T47D (cell line): ENCODE data around the gene TMEM203.

Experiments used
- DNase-seq, 2 experiments: peaks; one replicate each; pipeline versions ENCODE4 v3.0.0 to v3.0.0-alpha.2; 2011 to 2012; ENCODE audit warnings: low read depth in 1 of 2, low spot score in 1 of 2
- JUND ChIP-seq: IDR thresholded peaks from 2 replicates; pipeline ENCODE4 v1.6.1; 2012; ENCODE audit warnings: low read depth
- in situ Hi-C: cut with HindIII; loops from 2 replicates; pipeline ENCODE4 v1.10.0; 2016; ENCODE audit warnings: low sequenced_read_pairs, low pct_unique_long_range_greater_than_20kb

TMEM203 gene

DNA sequence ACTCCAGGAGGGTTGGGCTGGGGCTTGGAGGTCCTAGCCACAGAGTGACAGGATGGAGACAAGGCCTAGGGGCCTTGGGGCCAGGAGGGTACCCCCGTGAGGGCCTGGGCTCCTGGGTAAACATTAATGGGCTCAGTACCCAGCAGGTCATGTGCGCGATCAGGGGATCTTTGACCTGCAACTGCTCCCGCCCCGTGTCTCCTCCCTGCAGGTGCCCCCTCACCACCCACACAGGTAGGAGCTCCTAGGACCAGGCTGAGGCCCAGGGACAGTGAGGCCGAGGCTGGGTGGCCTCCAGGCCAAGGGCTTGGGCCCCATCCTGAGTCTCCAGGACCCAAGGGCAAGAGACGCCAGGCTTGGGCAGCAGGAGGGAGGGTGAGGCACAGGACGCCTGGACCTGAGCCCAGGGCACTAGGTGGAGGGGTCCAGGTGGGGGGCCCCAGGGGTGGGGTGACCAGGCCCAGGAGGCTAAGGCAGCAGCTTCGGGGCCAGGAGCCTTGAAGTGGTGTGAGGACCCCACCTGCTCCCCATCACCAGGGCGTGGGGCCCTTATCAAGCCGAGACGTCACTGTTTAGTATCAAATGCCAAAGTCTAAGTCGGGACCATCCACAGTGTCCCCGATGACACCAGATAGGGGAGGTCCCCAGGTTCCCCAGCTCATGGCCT lies 25.4 kb upstream of the TMEM203 start, which contains the start of gene SLC34A3:
TSS of gene SLC34A3 (plus strand) at position 197 of the 667 bp plus-strand sequence. CDS start 802 bp downstream, outside the sequence.
- no peak for DNase-seq
- in situ Hi-C loops: no loop called here
- no peak for TF ChIP-seq JUND

DNA sequence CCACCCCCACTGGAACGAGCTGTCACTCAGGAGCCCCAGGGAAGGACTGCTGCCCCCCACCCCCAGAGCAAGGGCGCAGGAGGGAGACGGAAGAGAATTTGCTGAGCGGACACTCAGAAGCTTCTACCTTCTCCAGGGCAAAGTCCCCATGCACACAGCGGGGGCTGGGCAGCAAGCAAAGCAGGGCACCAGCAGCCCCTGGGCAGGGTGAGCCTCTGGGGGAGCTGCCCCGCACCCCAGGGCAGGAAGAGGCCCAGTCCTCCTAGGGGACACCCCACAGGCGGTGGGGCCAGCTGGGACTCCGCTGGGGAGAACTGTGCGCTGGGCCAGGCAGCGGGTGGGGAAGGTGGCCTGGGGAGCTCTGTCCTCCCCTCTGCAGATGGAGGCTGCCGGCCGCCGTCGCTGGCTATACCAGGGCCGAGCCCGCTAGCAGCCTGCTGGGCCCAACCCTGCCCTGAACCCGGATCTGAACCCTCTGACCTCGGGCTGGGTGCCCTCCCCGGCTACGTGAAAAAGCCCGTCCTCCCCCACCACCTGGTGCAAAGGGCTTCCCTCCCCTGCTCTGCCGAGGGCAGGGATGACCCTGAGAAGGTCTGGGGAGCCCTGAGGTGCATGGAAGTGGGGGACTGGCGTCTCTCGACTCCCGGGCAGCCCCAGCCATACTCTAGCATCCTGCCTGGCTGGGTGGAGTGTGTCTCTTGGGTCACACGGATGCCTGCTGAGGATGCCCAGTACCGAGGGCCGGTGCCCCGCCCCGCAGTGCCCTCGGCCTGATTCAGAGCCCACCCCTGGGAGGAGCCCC lies 24.7 kb upstream of the TMEM203 start:
- in situ Hi-C loops: no loop called here
- no peak for TF ChIP-seq JUND
- no peak for DNase-seq

DNA sequence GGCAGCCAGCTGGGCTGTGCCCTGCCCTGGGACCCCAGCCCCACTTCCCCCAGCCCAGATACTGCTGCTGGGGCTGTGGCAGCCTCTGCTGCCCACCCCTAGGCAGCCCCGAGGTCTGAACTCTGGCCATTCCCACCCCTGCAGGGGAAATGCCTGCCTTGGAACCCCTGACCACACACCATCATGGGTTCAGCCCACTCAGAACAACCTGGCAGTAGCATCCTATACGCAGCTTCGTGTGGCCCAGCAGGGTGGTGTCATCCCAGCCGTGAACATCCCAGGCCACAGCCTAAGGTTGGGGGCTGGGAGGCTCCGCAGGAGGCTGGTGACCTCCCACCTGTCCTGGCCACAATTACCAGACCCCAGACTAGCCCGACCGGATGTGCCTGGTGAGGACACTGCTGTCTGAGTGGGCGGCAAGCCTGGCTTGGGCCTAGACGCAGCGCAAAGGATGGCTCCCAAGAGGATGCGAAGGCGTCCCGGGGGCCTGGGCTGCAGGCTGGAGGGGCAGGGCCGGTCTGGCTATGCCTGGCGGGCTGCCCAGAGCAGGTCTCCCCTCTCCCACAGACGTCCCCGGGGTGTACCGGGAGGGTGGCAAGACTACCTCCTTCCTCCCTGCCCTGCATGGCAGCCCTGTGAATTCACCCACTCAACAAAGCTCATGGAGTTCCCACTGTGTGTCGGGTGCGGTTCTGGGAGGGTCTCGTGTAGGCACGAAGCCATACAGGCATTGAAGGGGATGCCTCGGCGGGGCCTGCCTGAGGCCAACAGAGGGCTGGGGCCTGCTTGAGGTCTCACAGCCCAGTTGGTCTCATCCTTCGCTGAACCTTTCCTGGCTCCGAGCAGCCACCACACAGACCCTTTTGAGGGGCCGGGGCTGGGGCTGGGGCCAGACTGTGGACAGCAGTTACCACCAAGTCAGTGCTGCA lies 23.8 kb upstream of the TMEM203 start:
- DNase-seq: no peak
- no peak for TF ChIP-seq JUND
- in situ Hi-C loops: no loop called here

DNA sequence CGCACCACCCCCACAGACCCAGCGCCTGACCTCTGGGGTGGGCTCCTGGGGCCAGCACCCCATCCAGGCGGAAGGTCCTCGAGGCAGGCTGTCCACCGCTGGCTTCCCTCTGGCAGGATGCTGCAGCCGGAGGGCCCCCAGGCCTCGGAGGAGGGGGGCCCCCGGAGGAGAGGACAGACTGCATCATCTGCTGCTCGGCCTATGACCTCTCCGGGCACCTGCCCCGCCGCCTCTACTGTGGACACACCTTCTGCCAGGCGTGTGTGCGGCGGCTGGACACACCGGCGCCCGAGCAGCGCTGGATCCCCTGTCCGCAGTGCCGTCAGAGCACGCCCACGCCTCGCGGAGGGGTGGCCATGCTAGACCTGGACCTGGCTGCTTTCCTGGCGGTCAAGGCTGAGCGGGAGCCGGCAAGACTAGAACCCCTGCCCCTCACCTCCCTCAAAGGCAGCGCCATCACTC lies 23.1 kb upstream of the TMEM203 start:
- in situ Hi-C loops: no loop called here
- no peak for TF ChIP-seq JUND
- DNase-seq: no peak

DNA sequence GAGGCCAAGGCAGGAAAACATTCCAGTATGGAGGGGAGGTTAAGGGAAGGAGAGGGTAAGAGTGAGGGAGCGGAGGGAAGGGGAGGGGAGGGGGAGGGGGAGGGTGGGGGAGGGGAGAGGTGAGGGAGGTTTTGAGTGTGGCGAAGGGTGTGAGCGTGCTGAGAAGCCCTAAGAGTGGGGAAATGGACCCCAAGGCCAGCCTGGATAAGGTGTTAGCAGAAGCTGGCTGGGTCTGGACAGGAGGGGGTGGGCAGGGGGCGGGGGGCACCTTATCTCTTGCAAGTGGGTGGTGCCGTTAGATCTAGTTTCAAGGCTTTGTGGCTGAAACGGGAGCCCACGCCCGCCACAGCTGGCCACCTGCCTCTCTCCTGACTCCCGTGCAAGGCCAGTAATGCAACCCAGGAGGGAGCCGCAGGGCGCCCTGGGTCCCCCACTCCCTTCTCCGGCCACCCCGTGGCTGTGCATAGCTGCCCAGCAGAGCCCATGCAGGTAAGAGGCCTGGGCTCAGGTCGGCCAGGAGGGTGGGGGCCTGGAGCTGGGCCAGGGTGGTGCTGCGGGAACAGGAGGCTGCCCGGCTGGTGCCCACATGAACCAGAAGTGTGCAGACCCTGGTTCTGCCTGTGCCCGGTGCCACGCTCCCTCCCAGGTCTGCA lies 22.5 kb upstream of the TMEM203 start:
- DNase-seq: no peak
- in situ Hi-C loops: no loop called here
- no peak for TF ChIP-seq JUND

DNA sequence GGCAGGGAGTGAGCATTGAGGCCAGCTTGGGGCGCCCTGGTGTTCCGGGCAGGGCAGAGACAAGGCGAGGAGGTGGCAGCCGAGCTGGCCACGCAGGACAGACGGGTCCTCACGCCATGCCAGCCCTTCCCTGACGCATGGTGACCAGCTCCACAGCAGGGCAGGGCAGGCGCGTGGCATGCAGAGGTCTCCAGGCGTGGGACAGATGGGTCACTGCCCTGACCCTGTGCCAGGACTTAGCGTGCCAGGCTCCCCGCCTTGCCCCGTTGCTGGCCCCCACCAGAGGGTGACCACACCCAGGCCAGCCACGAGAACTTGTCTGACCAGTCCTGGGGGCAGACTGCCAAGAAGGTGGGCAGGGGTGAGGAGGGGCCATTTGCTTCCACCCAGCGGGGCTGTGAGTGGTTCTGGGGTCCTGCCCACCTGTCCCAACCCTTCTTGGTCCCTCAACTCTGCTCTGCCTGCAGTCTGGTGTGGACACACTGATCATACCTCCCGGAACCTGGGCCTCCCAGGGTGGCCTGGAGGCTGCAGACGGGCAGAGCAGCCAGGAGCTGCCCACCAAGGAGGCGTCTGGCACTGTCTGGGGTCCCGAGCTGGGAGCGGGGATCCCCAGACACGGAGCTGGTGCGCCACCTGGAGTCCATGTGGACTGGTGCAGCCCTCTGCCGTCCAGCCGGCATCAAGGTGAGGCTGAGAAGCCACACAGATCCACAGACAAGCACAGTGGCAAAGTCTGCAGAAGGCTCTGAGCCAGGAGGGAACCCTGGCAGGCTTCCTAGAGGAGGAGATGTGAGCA lies 21.8 kb upstream of the TMEM203 start, which contains the start of gene RNF224:
TSS of gene RNF224 (plus strand) at position 449 of the 799 bp plus-strand sequence. CDS start 834 bp downstream, outside the sequence.
- in situ Hi-C loops: no loop called here
- no peak for TF ChIP-seq JUND

GRCh38 chr9:137226338-137227053 lies 21.0 kb upstream of the TMEM203 start:
- peak in 1 of 2 experiments; percentile 81 for DNase-seq
- no peak for TF ChIP-seq JUND
- in situ Hi-C loops: no loop called here

More for the DNA sequence above, 21.8 kb upstream of the TMEM203 start, which contains the start of gene RNF224:
- peak; percentile 93 to 94 for DNase-seq

GRCh38 chr9:137225699-137226331 lies 20.4 kb upstream of the TMEM203 start:
- TF ChIP-seq JUND: no peak
- DNase-seq: no peak
- in situ Hi-C loops: no loop called here

- TF ChIP-seq JUND: no peak
- in situ Hi-C loops: no loop called here
- peak in 1 of 2 experiments; percentile 54 for DNase-seq
Measured at GRCh38 chr9:137224830-137225694, 19.6 kb upstream of the TMEM203 start, which contains the start of gene CYSRT1. Gene CYSRT1 (plus strand): TSS chr9:137225174. CDS start chr9:137225622, 448 bp downstream.
